Measurements from ENCODE around the gene RER1.

GRCh38 chr1:2349806-2350205 is 41.8 kb upstream of the RER1 start:
- no peak for TF ChIP-seq GATA2 (IDR thresholded peaks at IDR 0.05; ENCODE audit: low read depth, low read length)
- no peak for TF ChIP-seq GATA3 (IDR thresholded peaks at IDR 0.05; ENCODE audit: low read depth, low read length)

Measured in SH-SY5Y (cell line).